HEK293 (cell line): ENCODE measurements around the gene BMX.

Experiments used
- CTCF ChIP-seq: fragments of 450-650 bp; formaldehyde crosslinking; IDR thresholded peaks from 2 replicates; pipeline ENCODE4 v1.5.1; 2016; ENCODE audit warnings: missing biosample characterization, missing genetic modification characterization
- PRDM10 ChIP-seq: fragments of 450-650 bp; formaldehyde crosslinking; IDR thresholded peaks from 2 replicates; pipeline ENCODE4 v1.5.1; 2016; ENCODE audit warnings: missing biosample characterization, missing genetic modification characterization
- ZNF121 ChIP-seq: fragments of 450-650 bp; formaldehyde crosslinking; IDR thresholded peaks from 2 replicates; pipeline ENCODE4 v1.5.1; 2016; ENCODE audit warnings: missing biosample characterization, missing genetic modification characterization
- ZNF184 ChIP-seq: fragments of 450-650 bp; IDR thresholded peaks from 2 replicates; pipeline ENCODE4 v1.5.1; 2018; ENCODE audit warnings: missing biosample characterization, mild to moderate bottlenecking, missing genetic modification characterization
- ZNF548 ChIP-seq: fragments of 450-650 bp; formaldehyde crosslinking; IDR thresholded peaks from 2 replicates; pipeline ENCODE4 v1.5.1; 2016; ENCODE audit warnings: missing biosample characterization, missing genetic modification characterization
- ZNF704 ChIP-seq: fragments of 450-650 bp; formaldehyde crosslinking; IDR thresholded peaks from 2 replicates; pipeline ENCODE4 v1.5.1; 2016; ENCODE audit warnings: missing biosample characterization, missing genetic modification characterization
- ZNF76 ChIP-seq: fragments of 450-650 bp; formaldehyde crosslinking; IDR thresholded peaks from 2 replicates; pipeline ENCODE4; 2016; ENCODE audit warnings: low read depth, missing biosample characterization, missing genetic modification characterization, borderline replicate concordance

DNA sequence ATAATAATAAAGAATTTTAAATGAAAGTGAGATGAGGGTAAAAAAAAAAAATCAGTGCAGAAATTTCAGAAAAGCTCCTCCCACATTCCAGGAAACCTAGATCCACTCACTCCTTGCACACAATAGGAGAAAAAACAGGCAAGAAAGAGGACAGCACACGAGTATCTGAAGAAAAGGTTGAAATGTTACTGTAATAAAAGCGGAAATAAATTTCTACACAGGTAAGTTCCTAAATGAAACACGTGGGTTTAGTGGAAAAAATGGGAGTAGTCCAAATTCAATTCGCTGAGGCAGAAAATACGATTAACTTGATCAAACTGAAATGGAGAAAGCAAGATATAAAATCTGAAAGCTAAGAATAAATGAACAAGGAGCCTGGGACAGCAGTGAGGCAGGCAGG, 102.2 kb downstream of the BMX start:
- TF ChIP-seq PRDM10 (tag by site-specific recombination) (no peak), ZNF184 (tag by site-specific recombination) (no peak), CTCF (no peak), ZNF121 (no peak), ZNF548 (tag by site-specific recombination) (no peak), ZNF76 (tag by site-specific recombination) (no peak), ZNF704 (tag by site-specific recombination) (no peak)
